GM12878 (cell line): ENCODE data around the gene MCC. TPM values are rescaled to one million over a fixed set of nuclear protein-coding genes. Genes with fewer than 3 reads are reported as not detected.

ENCODE experiments used
- ATAC-seq: fragments of 200-7000 bp; cut with Tn5 transposase; 3 replicates; pipeline ENCODE4 v1.9.1; 2020; ENCODE audit warnings: mild to moderate bottlenecking, moderate library complexity
- BruUV-seq: library from RNA; stranded (reverse); fragments of 400-500 nt; replicated peaks from 2 replicates; lab custom pipeline; 2021; lab: Mats Ljungman, UMichigan
- CTCF ChIA-PET: fragments of 300-600 bp; sonication (Branson Sonifier 250); formaldehyde crosslinking; extraction: SDS; loops from one replicate; lab custom pipeline; 2021; ENCODE audit warnings: inconsistent platforms; lab: Yijun Ruan, JAX
- POLR2A ChIA-PET: fragments of 350-600 bp; formaldehyde crosslinking; extraction: SDS; loops from one replicate; lab custom pipeline; 2021; ENCODE audit warnings: inconsistent platforms; lab: Charles Lee
- RAD21 ChIA-PET: fragments of 300-600 bp; sonication (Branson Sonifier 250); formaldehyde crosslinking; loops from one replicate; lab custom pipeline; 2023; ENCODE audit warnings: antibody characterized with exemption; ENCODE audit not compliant: unreplicated experiment; lab: Charles Lee
- SMC1A ChIA-PET: fragments of 300-600 bp; sonication (Branson Sonifier 250); formaldehyde crosslinking; loops from one replicate; lab custom pipeline; 2023; ENCODE audit not compliant: unreplicated experiment, uncharacterized antibody; lab: Charles Lee
- DNase-seq: peaks from one replicate; pipeline ENCODE4 v3.0.0-alpha.2; 2011; ENCODE audit warnings: low read depth, low spot score
- FAIRE-seq: peaks from 3 replicates; lab custom pipeline; 2011; peaks lifted over from hg19 to GRCh38; lab: Jason Lieb, UNC
- H2AFZ ChIP-seq: 2 replicates; pipeline ENCODE4 v1.6.0; 2011; ENCODE audit warnings: low read depth, low read length, control low read depth; ENCODE audit not compliant: control insufficient read depth
- H3K27ac ChIP-seq: 2 replicates; pipeline ENCODE4 v1.5.1; 2011; ENCODE audit warnings: control low read depth; ENCODE audit not compliant: control insufficient read depth, insufficient read depth
- H3K27me3 ChIP-seq, 2 experiments: replicated peaks in 1 of 2; 2 replicates each; pipeline versions ENCODE4 v1.6.0 to v1.6.1; 2011; ENCODE audit warnings: low read length in 1 of 2; ENCODE audit not compliant: control insufficient read depth in 2 of 2, insufficient read depth in 2 of 2
- H3K36me3 ChIP-seq, 2 experiments: 2 replicates each; pipeline ENCODE4 v1.5.1; 2011; ENCODE audit warnings: low read length in 1 of 2; ENCODE audit not compliant: control insufficient read depth in 2 of 2, insufficient read depth in 2 of 2
- H3K4me1 ChIP-seq: 2 replicates; pipeline ENCODE4 v1.6.1; 2011; ENCODE audit warnings: mild to moderate bottlenecking, low read length, moderate library complexity, mixed read lengths; ENCODE audit not compliant: control insufficient read depth, insufficient read depth
- H3K4me2 ChIP-seq: 2 replicates; pipeline ENCODE4 v1.6.0; 2011; ENCODE audit warnings: control low read depth; ENCODE audit not compliant: control insufficient read depth, insufficient read depth
- H3K4me3 ChIP-seq: fragments of 200-600 bp; sonication (generic); 2 replicates; pipeline ENCODE4 v1.5.1; 2016
- H3K79me2 ChIP-seq: 2 replicates; pipeline ENCODE4 v1.6.0; 2011; ENCODE audit warnings: low read length; ENCODE audit not compliant: control insufficient read depth, insufficient read depth
- H3K9ac ChIP-seq: 2 replicates; pipeline ENCODE4 v1.8.0; 2011; ENCODE audit warnings: low read length, control low read depth, mixed read lengths; ENCODE audit not compliant: control insufficient read depth, insufficient read depth
- H3K9me3 ChIP-seq: replicated peaks from 3 replicates; pipeline ENCODE4 v1.5.1; 2011; ENCODE audit warnings: mild to moderate bottlenecking, low read length; ENCODE audit not compliant: control insufficient read depth, insufficient read depth
- H4K20me1 ChIP-seq: 2 replicates; pipeline ENCODE4 v1.6.0; 2011; ENCODE audit not compliant: control insufficient read depth, insufficient read depth
- CBX5 ChIP-seq: sonication (generic); IDR thresholded peaks from 2 replicates; pipeline ENCODE4 v1.6.1; 2016; ENCODE audit warnings: low read depth, moderate library complexity, mild to moderate bottlenecking, inconsistent platforms
- FOXM1 ChIP-seq: IDR thresholded peaks from 2 replicates; pipeline ENCODE4 v1.6.1; 2012; ENCODE audit warnings: low read depth, mild to moderate bottlenecking, inconsistent platforms, low read length, moderate library complexity
- HCFC1 ChIP-seq: fragments of 150-350 bp; IDR thresholded peaks from 2 replicates; pipeline ENCODE4 v1.6.1; 2014; ENCODE audit warnings: low read length
- MYB ChIP-seq: fragments of 150-350 bp; IDR thresholded peaks from 2 replicates; pipeline ENCODE4 v1.6.1; 2014; ENCODE audit warnings: mild to moderate bottlenecking, low read depth, low read length, borderline replicate concordance
- NFXL1 ChIP-seq: fragments of 450-650 bp; IDR thresholded peaks from 2 replicates; pipeline ENCODE4 v1.6.1; 2017; ENCODE audit warnings: antibody characterized with exemption, mild to moderate bottlenecking, borderline replicate concordance
- PML ChIP-seq: IDR thresholded peaks from 2 replicates; pipeline ENCODE4 v1.6.1; 2012; ENCODE audit warnings: low read length, inconsistent platforms
- RELA ChIP-seq: fragments of 450-650 bp; IDR thresholded peaks from 2 replicates; pipeline ENCODE4 v1.8.0; 2014; ENCODE audit warnings: borderline replicate concordance; ENCODE audit not compliant: partially characterized antibody
- SMC3 ChIP-seq: IDR thresholded peaks from 2 replicates; pipeline ENCODE4 v1.6.1; 2011; ENCODE audit warnings: low read length, improper control_type of control experiment, borderline replicate concordance
- TCF3 ChIP-seq: IDR thresholded peaks from 2 replicates; pipeline ENCODE4 v1.6.1; 2012; ENCODE audit warnings: low read depth, mild to moderate bottlenecking, low read length, borderline replicate concordance; ENCODE audit not compliant: insufficient read depth
- WRNIP1 ChIP-seq: IDR thresholded peaks from 2 replicates; pipeline ENCODE4 v1.6.1; 2011; ENCODE audit warnings: low read depth, low read length, improper control_type of control experiment, borderline replicate concordance
- ZNF274 ChIP-seq: IDR thresholded peaks from one replicate; pipeline ENCODE4 v1.8.0; 2011; ENCODE audit not compliant: insufficient read length, insufficient read depth
- WGBS: methylation state at CpG from one replicate; pipeline ENCODE4 v1.1.6; 2016; ENCODE audit warnings: low lambda C conversion rate; ENCODE audit not compliant: insufficient replicate concordance, insufficient coverage; ENCODE audit errors: missing lambda C conversion rate; 5-methylcytosine and 5-hydroxymethylcytosine counted together
- in situ Hi-C: fragments of 300-500 bp; cut with MboI; formaldehyde crosslinking; loops from 9 replicates; pipeline ENCODE4 v1.14.3; 2018; ENCODE audit warnings: mixed read lengths
- intact Hi-C: fragments of 100-400 bp; cut with micrococcal nuclease; formaldehyde crosslinking; loops from one replicate; pipeline ENCODE4 v1.14.2; 2022; ENCODE audit not compliant: unreplicated experiment
- polyA plus RNA-seq, 11 experiments: library from polyadenylated mRNA; depleted of rRNA in 4 of 11; unstranded in 6 of 11; stranded (reverse) in 5 of 11; fragments of >200 nt; fragmentation: Nextera tagmentation in 4 of 11; fragmentation: Illumina TruSeq in 1 of 11; extraction: Ambion mirVana in 4 of 11; extraction: Trizol in 1 of 11; gene quantifications; 1 replicate in 1 of 11; 2 replicates in 10 of 11; pipeline versions ENCODE4 v1.2.1 to v1.2.3, GENCODE V29; 2011 to 2016; ENCODE audit warnings: inconsistent platforms in 2 of 11, missing spikeins in 2 of 11, low read depth in 1 of 11
- total RNA-seq, 4 experiments: library from RNA; depleted of rRNA in 3 of 4; stranded (reverse); fragments of >200 nt in 3 of 4; fragmentation: Illumina TruSeq in 1 of 4; extraction: Trizol in 1 of 4; gene quantifications; 2 replicates each; pipeline versions ENCODE4 v1.2.1 to v1.2.3, GENCODE V29; 2013 to 2021
- TF ChIP-seq, protein P1 (sequence below): fragments of 450-650 bp; conservative IDR thresholded peaks from 2 replicates; pipeline ENCODE4 v1.6.1; 2017; ENCODE audit warnings: mild to moderate bottlenecking, moderate library complexity
- TF ChIP-seq, protein P2 (sequence below), 3 experiments: IDR thresholded peaks in 2 of 3; conservative IDR thresholded peaks in 1 of 3; 2 replicates each; pipeline ENCODE4 v1.5.1; 2011; ENCODE audit warnings: low read depth in 3 of 3, low read length in 3 of 3, mild to moderate bottlenecking in 3 of 3, control low read depth in 2 of 3, moderate library complexity in 2 of 3, inconsistent platforms in 1 of 3, mixed read lengths in 1 of 3; ENCODE audit not compliant: control insufficient read depth in 2 of 3, insufficient read depth in 1 of 3; ENCODE audit errors: extremely low read depth in 1 of 3

Gene MCC
- total and polyA plus RNA-seq, 10 of the 15 experiments (the other 5 are each of a cell fraction or from before 2014, with no cell fraction given) = 0.03 to 0.86 (median 0.16) TPM

DNA sequence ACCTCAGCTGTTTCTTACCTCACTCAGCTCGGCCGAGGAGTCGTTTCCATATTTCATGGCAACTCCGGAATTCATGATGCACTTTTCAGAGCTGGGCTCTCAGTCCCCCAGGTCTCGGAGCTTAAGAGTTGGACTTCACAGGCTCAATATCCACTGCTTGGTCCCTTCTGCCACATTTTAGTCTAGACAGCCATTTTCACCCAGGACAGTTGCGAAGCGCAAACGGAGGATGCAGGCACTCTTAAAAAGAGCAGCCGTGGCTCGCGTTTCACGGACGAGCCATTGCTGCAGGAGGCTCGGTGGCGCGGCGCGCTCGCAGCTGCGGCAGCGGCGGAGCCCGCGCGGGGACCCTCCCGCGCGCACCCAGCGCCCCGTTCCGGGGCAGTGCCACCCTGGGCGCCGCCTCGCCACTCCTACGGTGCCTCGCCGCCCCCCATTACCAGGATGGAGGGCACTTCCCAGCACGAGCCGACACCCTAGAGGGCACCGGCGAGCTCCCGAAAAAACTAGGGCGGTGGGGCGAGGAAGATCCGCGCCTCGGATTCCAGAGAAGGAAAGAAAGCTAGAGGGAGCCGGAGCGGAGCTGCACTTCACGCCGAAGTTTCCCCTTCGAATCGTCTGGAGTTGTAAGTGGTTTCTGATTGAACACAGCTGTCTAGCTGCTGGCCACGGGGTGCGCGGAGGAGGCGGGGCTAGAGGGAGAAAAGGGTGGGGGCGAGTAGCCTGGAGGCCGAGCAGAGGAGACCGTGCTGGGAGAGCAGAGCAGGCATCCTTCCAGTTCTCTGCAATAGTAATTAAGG is 193.7 kb downstream of the MCC start (continued):
- TF ChIP-seq NFXL1 (no peak), FOXM1 (no peak), MYB (no peak)
- TF ChIP-seq, protein P1, sequence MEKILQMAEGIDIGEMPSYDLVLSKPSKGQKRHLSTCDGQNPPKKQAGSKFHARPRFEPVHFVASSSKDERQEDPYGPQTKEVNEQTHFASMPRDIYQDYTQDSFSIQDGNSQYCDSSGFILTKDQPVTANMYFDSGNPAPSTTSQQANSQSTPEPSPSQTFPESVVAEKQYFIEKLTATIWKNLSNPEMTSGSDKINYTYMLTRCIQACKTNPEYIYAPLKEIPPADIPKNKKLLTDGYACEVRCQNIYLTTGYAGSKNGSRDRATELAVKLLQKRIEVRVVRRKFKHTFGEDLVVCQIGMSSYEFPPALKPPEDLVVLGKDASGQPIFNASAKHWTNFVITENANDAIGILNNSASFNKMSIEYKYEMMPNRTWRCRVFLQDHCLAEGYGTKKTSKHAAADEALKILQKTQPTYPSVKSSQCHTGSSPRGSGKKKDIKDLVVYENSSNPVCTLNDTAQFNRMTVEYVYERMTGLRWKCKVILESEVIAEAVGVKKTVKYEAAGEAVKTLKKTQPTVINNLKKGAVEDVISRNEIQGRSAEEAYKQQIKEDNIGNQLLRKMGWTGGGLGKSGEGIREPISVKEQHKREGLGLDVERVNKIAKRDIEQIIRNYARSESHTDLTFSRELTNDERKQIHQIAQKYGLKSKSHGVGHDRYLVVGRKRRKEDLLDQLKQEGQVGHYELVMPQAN = no peak

DNA sequence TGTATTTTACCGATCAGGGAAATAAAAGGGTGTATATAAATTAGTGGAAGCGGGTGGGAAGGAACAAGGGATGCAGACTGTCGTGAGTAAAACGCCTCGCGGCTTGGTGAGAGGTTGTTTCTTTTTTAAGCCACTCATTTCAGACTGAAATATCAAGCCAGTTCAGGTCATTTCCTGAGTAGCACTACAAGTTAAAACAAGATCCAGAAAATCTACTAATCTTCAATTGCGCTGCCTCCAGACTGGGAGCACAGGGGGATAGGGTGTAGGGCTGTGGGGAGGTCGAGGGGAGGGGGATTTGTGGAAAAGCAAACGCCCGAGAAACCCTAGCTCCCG is 194.3 kb downstream of the MCC start:
- in situ Hi-C loops = no loop called here
- ChIA-PET POLR2A (no interaction called here), RAD21 (no interaction called here), SMC1A (no interaction called here), CTCF (no interaction called here)
- intact Hi-C loops = no loop called here
- 2% methylated on average over 11 of the region's 11 CpGs for WGBS
- TF ChIP-seq RELA (no peak), ZNF274 (no peak), CBX5 (no peak), TCF3 (no peak), SMC3 (no peak), WRNIP1 (no peak), HCFC1 (no peak), NFXL1 (no peak), PML (no peak)
- TF ChIP-seq, protein P2, sequence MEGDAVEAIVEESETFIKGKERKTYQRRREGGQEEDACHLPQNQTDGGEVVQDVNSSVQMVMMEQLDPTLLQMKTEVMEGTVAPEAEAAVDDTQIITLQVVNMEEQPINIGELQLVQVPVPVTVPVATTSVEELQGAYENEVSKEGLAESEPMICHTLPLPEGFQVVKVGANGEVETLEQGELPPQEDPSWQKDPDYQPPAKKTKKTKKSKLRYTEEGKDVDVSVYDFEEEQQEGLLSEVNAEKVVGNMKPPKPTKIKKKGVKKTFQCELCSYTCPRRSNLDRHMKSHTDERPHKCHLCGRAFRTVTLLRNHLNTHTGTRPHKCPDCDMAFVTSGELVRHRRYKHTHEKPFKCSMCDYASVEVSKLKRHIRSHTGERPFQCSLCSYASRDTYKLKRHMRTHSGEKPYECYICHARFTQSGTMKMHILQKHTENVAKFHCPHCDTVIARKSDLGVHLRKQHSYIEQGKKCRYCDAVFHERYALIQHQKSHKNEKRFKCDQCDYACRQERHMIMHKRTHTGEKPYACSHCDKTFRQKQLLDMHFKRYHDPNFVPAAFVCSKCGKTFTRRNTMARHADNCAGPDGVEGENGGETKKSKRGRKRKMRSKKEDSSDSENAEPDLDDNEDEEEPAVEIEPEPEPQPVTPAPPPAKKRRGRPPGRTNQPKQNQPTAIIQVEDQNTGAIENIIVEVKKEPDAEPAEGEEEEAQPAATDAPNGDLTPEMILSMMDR (IDR thresholded peaks at IDR 0.05 in 2 of 3, conservative IDR thresholded peaks at IDR 0.05 in 1 of 3; ENCODE audit: control insufficient read depth in 2 of 3, extremely low read depth in 1 of 3, insufficient read depth in 1 of 3, low read depth in 3 of 3, low read length in 3 of 3) = no peak
- FAIRE-seq = no peak
- H3K9me3 ChIP-seq = no peaks in the 10 kb centered on the region; the same call in 2 of the 3 replicates
- H2AFZ ChIP-seq = peak overlapping the region; percentile 64
- H3K27me3 ChIP-seq = peaks cover 3 to 13% of the 10 kb centered on the region in 2 experiments
- H3K9ac ChIP-seq = no peak overlapping the region
- H4K20me1 ChIP-seq = no peaks in the 10 kb centered on the region
- no peaks in the 10 kb centered on the region for H3K36me3 ChIP-seq
- 0 out of 2 replicates have a peak, but pooled peaks cover 5% of the 10 kb centered on the region for H3K4me1 ChIP-seq
- no peaks in the 10 kb centered on the region for H3K79me2 ChIP-seq
- no peak overlapping the region for H3K27ac ChIP-seq
- no TSS peak for BruUV-seq
- peak overlapping the region; percentile 65; the same call in 1 of the 2 replicates for H3K4me3 ChIP-seq
- peak overlapping the region; percentile 91 for H3K4me2 ChIP-seq
- no peak for DNase-seq
- peak; percentile 38 for ATAC-seq
